Kidney tubule cell (primary cell): ENCODE results near the gene DNER.
"Not testable (repeated sequence)": the region's sequence is repeated elsewhere in the genome, so short reads cannot be mapped to it uniquely, and the experiment has no call there.

Experiments
- DNase-seq: peaks from one replicate; pipeline ENCODE4 v3.0.0-alpha.2; 2018; ENCODE audit warnings: low spot score

DNER gene

GRCh38 chr2:229714080-229714735 is at the start of gene DNER:
DNER (minus strand) TSS chr2:229714555; CDS start chr2:229714423, 132 bp downstream.
- DNase-seq: peak; percentile 30

DNA sequence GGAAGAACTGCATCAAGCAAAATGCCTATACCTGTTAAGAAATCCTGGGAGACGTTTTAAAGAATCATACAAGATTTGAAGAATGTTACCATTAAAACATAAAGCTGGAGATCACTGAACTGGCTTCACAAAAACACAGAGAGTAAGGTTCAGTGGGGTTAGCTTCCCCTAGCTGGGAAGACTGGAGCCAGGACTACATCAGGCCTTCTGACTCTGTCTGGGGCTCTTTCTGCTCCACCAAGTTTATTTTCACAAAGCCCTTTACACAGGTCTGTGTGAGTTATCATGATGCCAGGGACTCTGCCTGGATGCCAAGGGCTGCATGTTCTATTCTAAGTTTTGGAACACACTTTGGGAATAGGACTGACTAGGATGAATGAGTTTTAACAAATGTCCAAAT is 47.3 kb upstream of the DNER start:
- DNase-seq: no peak

GRCh38 chr2:229757462-229757861 is 43.1 kb upstream of the DNER start:
- DNase-seq: not testable (repeated sequence)

DNA sequence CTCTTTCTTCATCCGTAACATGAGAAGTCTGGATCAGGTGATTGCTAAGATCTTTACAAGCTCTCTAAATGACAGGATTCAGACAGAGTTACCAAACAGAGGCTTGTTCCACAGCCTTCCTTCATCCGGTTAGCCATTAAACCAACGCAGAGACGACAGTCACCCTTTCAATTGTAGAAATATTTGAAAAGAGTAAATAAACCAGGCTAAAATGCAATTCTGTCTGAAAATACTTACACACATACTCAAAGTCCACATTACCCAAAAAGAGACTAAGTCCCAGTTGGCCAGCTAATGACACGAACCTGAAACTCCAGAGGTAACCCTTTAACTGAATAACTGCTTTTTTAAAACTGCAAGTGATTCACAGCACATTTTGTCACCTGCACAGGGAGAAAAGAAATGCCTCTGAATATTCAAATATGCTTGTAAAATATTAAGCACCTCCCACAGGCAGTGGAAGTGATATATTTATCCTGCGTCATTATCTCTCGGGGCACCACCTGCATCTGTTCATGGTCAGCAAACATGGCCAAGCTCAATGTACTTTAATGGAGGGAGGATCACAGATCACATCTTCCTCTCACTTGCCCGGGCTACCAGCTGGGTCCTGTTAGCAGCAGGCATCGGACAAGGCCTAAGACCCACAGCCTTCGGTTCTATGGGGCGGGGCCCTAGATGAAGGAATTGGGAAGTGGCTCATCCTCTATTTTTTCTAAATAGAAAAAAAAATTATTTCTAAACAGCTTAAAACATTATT is 38.8 kb upstream of the DNER start:
- no peak for DNase-seq

GRCh38 chr2:229749779-229750178 is 35.4 kb upstream of the DNER start:
- DNase-seq: no peak

- no peak for DNase-seq
These were observed 34.6 kb upstream of the DNER start for GRCh38 chr2:229748950-229749349.

GRCh38 chr2:229742691-229743090 is 28.3 kb upstream of the DNER start:
- DNase-seq: not testable (repeated sequence)

- DNase-seq: no peak
These were observed 25.9 kb upstream of the DNER start for GRCh38 chr2:229740279-229740678.

GRCh38 chr2:229738024-229738625 is 23.8 kb upstream of the DNER start:
- no peak for DNase-seq

DNA sequence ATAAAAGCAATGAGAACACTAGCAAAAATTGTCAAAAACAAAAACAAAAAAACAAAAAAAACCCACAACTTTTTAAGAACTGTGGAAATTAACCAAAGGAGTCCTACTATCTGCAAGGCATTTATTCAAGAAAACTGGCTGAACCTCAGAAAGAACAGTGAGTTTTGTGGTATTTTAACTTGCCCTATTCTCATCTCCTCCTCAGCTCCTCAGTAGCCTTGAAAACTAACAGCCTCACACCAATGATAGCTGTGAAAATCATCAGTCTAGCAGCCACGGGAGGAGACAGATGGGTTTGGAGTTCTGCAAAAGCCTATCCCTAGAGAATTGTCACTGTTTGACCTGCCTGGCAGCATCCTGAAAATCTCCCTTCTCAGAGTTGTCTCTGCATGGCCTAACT is 20.1 kb upstream of the DNER start:
- DNase-seq: no peak

- peak; percentile 9 for DNase-seq
These were observed 19.4 kb upstream of the DNER start for GRCh38 chr2:229733611-229734245.

DNA sequence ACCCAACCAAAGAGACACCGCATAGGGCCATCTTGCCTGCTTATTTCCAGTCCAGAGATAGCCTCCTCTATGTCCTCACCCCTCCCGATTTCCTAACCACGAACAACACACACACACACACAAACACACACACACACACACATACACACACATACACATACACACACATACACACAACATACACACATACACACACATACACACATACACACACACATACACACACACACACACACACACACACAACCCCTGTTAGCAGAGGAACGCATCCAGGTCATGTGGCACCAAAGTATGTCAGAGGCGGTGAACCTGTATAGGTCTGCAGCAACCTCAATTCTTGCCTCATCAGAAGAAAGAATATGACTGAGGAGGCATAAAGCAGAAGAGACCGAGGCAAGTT is 18.5 kb upstream of the DNER start:
- DNase-seq: no peak

DNA sequence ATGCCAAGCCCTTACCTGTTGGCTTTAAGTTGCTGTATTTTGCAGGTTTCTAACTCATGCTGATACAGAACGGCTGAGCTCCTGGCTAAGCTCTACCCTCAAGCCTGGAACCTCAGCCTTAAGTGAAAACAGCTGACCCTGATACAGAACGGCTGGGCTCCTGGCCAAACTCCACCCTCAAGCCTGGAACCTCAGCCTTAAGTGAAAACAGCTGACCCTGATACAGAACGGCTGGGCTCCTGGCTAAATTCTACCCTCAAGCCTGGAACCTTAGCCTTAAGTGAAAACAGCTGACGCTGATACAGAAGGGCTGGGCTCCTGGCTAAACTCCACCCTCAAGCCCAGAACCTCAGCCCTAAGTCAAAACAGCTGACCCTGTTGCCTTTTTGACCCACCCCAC is 17.6 kb upstream of the DNER start:
- peak; percentile 16 for DNase-seq

DNA sequence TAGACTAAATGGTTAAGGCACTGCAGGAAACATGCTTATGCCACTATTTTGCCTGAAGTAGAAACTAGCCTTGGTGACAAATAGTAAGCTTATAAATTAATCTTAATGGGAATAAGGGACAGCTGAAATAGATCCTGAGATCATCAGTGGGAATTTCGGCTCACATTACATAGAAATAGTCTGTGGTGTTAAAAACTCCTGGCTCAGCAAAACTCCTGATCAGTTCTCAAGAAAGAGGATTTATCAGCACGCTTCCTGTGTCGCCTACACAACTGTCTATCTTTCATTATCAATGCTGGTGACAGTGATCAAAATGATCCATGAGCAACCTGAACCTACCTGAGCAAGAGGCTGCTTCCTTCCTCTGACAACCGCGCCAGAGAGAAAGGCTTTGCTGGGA is 17.0 kb upstream of the DNER start:
- DNase-seq: no peak

DNA sequence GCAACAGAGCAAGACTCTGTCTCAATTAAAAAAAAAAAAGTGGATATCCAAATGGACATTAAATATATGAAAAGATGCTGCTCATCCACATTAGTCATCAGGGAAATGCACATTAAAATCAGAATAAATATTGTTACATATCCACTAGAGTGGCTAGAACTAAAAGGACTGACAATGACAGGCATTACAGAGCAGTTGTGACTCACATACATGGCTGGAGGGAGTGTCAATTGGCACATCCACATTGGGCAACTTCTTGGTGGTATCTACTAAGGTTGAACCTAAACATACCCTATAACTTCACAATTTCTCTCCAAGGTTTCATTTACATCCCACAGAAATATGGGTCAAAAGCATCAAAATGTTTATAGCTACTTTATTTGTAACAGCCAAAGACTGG is 14.0 kb upstream of the DNER start:
- DNase-seq: peak; percentile 7

DNA sequence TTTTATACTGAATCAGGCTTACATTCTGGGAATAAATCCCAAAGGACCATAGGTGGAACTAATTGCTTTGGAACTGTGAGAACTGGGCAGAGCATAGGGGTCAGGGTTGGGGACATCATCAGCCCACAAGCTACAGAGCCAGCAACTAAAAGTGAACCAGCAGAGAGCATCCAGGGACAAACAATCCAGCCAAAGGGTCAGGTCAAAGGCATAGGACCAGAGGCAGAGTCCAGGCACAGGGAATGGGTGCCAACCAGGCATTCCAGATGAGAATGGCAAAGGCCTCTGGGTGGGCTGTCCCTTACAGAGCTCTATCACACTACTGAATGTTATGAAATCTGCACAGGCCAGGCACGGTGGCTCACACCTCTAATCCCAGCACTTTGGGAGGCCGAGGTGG is 12.3 kb upstream of the DNER start:
- no peak for DNase-seq

GRCh38 chr2:229725716-229726574 is 11.6 kb upstream of the DNER start:
- peak; percentile 92 for DNase-seq

DNA sequence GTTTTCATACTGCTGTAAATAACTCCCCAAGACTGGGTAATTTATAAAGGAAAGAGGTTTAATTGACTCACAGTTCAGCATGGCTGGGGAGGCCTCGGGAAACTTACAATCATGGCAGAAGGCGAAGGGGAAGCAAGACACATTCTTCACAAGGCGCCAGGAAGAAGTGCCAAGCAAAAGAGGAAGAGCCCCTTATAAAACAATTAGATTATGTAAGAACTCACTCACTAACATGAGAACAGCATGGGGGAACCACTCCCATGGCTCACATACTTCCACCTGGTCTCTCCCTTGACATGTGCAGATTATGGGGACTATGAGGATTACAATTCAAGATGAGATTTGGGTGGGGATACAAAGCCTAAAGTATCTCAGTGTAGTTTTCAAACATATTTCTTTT is 8.8 kb upstream of the DNER start:
- not testable (repeated sequence) for DNase-seq

DNA sequence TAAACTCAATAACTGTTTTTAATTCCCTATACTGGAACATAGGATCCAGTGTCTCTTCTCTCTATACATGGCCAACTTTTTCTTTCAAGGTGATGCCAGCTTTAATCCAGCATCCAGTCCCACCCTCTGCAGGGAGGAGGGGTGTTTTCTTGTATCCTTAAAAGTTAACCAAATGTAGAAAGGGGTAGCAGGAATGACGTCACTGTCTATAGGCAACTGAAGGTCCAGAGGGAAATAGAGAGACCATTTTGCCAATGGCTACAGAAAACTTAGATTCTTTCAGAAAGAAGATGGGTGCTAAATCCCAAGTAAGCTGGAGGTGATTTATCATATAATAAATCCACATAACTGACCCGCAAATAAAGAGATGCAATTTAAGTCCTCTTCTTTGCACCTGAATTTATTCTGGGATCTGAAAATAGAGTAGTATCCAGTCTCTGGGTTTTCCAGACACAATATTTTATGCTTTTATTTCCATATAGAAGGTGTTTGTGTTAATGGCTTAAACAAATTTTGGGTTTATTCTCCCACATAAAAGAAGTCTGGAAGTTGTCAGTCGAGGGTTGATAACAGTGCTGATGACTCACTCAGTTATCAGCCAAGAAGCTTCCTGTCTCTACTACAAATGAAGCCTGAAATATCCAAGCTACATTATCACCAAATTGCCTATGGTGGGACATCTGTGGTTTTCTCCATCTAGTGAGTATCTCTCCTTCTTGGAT is 5.7 kb upstream of the DNER start:
- DNase-seq: no peak

GRCh38 chr2:229718057-229718456 is 3.7 kb upstream of the DNER start:
- no peak for DNase-seq

DNA sequence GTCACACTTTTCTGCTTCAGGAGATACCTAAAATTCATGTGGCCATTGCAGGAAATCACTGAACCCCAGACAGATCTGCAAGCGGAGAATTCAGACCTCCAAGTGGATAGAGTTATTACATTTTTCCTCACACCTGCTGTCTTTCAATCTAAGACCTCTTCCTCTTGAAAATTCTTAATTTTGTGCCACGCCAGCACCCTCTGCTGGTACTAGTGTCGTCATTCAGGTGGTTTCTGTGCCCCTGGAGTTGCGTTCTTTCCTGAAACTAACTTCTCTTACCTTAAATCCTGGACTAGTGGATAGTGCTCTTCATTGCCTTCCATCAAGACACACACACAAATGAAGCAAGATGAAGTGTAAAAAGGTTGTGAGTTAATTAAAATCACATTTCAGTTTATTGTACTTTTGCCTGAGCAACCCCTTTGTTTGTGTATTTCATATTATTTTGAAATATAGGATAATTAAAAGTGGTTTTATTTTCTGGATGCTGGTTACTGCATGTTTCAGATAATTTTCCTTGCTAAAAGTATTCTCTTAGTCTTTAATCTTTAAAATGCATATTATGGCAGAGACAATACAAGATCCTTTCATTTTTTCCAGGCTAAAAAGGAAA is 1.6 kb upstream of the DNER start:
- DNase-seq: peak; percentile 54
